Activated T-helper 1 cell treated with anti-CD3 and anti-CD28 coated beads, Interleukin-2, amount 50 U/mL, for 16 hours (primary cell): ENCODE results near the gene SLC2A9.
"Not testable (repeated sequence)": the region's sequence is repeated elsewhere in the genome, so short reads cannot be mapped to it uniquely, and the experiment has no call there.

Experiments
- DNase-seq, 2 donors: peaks; one replicate each; pipeline ENCODE4 v3.0.0-alpha.2; 2020; ENCODE audit warnings: low read depth in 1 of 2, low spot score in 1 of 2

SLC2A9 gene

DNA sequence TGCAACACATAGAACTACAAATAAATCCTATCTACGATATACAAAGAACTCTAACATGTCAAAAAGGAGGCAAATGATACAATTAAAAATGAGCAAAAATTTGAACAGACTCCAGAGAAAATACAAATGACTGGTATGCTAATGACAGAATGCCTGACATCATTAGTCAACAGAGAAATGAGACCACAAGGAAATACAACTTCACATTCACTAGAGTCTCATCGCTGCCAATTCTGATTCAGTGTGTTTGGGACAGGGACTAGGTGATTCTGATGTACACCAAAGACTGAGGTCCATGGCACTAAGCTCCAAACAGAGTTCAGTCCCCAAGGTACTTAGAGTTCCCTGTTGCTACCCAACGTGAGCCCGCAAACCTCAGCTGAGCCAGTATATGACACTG, 23.4 kb downstream of the SLC2A9 start:
- DNase-seq = no peak

DNA sequence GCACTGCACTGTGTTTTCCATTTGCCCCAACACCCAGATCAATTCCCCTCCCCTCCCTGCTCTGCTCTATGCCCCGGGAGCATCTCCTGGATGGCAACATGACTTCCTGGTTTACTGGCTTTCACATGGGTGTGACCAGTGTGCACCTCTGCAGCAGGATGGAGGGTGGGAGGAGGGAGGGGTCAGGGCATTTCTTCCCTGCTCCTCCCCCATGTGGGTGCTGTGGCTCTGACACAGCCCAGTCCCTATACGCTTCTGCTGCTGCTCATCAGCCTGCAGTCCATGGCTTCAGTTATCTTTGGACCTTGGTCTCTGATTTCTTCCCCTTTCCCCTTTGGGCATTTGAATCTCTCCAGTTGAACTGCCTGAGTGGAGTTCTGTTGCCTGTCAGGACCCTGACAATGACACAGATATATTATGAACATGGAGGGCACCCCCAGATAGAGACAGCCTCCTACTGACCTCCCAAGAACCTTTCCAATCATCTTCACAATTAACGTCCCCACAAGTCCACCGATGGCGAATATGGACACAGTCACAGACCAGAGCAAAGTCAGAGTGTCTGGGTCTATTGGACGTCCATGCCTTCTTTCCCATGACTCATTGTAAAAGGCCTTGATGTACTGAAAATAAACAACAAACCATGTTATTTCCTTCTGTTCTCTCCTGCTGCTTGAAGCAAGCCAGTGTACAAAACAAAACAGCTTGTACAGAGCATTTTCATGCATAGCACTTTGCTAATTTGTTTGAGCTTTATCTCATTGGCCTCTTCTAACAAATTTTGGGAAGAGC, 24.8 kb downstream of the SLC2A9 start:
- no peak for DNase-seq

DNA sequence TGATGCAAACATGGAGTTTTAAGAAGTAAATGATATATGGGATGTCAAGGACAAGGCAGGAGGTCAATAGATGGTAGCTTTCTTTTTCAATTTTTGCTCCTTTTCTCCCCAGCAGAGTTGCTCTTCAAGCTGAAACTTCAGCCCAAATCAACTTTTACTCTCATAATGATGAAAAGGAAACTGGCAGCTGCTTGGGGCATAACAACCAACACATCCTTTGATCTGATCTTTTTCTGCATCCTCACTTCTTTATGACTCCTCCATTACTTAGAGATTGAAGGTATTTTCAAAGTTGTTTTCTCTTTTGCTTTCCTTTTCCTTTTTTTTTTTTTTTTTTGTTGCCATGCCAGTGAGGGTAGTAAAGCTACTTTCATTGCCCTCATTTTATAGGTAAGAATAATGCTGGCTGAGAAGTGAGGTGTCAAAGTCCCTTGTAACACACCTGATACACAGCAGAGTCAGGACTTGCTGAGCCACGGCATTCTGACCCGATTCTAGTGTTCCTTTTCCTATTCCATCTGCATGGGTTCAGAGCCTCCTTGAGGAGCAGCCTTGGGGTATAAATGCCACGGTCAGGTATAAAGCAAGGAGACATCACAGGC, 26.9 kb downstream of the SLC2A9 start:
- no peak for DNase-seq

DNA sequence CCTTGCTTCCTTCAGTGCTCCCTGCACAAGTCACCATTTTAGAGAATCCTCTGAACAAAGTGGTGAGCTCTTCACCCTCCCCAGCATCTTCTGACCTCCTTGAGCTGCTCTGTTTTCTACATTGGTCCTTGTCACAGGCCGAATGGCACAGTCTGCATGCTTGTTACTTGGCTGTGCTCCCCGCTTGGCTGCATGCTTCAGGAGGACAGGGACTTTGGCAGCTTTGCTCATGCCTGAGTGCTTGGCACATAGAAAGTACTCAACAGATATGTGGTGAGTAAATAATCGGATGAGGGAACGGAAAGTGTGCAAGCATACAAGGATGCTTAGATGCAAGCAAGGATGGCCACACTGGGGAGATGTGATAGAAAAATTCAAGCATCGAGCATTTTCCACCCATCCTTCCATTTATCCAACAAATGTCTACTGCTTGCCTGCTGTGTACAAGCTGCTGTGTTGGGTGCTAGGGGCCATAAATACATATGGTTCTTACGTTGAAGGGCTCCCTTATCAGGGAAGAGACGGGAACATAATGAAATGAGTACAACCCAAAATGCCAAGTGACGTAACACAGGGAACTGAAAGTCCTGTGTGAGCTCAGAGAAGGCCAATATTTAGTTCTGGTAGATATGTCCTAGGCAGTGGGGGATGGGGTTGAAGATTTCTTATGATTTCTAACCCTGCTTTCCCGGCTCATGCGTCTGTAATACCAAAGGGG, 31.2 kb downstream of the SLC2A9 start:
- no peak for DNase-seq

DNA sequence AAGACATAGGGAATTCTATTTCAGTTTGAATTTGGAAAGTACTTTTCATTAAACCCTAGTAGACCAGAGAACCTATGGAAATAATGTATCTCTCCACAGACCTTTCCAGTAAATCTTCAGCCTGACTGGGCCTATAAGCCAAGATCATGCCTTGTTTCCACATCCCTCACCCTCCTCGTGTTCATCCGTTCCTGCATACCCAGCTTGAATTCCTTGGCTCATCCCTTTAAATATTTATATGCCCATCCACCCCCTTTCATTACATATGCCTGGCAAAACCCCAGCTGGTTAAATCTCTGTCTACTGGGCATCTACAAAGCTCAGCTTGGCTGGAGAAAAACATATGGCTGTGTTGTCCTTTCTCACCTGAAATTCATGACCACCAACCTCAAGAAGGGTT, 32.4 kb downstream of the SLC2A9 start:
- no peak for DNase-seq

DNA sequence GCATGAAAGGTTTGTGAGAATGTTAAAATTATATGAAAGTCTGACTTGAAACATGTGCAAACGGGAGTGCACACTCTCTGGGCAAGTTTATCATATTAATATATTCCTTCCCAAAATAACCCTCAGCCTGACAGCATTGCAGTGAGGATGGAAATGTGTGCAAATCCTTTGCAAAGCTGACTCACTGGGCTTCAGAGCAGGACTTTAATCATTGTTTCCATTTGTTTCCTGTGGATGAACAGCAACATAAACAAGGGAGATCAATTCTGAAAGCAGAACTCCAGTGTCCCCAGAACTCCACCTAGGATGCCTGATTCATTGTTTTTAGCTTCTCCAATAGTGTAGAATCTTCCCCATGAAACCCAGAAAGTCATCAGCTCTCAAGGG, 32.9 kb downstream of the SLC2A9 start:
- no peak for DNase-seq

DNA sequence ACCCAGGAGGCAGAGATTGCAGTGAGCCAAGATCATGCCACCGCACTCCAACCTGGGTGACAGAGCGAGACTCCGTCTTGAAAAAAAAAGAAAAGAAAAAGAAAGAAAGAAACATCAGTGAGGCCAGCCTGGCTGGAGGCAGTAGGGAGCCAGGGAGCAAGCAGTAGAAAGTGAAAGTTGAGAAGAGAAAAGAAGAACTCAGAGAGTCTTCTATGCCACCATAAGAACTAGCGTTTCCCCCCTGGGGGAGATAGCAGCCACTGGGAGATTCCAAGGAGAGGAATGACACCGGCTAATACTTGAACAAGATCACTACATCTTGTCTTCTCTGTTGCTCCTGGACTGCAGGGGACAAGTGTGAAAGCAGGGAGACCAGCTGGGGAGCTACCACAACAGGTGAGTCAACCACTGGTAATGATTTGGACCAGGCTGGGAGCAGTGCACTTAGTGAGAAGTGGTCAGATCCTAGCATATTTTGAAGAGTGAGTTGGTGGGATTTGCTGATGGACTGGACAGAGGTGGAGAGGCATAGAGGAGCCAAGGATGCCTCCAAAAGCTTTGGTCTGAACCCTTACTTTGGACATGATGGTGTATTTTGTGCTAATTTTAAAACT, 33.4 kb downstream of the SLC2A9 start:
- no peak for DNase-seq

DNA sequence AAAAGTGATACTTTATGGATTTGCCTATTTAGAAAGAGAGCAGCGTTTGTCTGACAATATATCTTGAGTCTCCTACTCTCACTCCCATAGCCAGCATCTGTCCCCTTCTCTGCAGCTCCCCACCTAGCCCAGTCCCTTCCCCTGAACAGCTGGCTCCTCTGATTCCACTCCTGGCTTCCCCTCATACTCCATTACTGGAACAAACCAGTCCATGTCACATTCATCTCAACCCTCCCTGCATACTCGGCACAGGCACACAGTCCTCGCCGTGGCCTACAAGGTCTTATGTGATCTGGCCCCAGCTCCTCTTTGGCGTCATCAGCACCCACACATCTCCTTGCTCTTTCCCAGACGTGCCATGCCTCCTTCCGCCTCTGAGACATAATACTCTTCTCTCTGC, 36.7 kb downstream of the SLC2A9 start:
- DNase-seq = no peak

DNA sequence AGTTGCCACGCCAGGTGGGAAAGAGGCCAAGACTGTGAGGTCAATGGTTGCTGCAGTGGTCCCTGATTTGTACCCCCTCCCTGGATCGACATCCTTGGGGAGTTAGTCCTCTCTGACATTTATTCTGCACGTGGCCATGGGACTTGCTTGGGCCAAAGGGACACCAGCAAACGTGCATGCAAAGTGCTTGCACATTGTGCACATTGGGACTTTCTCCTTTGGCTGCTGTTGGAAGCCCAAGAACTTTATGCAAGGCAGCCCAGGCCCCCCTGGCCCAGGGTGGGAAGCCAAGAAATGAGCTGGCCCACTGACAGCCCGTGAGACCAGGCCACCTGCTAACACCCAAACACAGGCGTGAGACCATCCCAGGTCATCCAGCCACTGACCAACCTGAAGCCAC, 38.1 kb downstream of the SLC2A9 start:
- no peak for DNase-seq

DNA sequence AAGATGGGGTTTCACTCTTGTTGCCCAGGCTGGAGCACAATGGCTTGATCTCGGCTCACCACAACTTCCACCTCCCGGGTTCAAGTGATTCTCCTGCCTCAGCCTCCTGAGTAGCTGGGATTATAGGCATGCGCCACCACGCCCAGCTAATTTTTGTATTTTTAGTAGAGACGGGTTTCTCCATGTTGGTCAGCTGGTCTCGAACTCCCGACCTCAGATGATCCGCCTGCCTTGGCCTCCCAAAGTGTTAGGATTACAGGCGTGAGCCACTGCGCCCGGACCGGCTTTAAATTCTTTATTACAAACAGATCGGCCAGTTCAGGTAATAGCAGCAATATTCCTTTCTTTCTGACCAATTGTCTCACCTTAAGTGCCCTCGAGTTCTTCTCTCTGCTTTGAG, 39.4 kb downstream of the SLC2A9 start:
- not testable (repeated sequence) for DNase-seq

DNA sequence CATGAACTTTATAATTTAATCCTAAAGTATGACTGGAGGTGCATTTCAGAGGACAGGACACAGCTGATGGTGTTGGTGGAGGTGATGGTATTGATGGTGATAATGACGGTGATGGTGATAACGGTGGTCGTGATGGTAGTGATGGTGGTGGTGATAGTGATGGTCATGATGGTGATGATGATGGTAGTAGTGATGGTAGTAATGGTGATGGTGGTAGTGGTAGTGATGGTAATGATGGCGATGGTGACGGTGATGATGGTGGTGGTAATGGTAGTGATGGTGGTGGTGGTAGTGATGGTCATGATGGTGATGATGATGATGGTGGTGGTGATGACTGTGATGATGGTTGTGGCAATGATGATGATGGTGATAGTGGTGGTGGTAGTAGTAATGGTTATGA, 40.4 kb downstream of the SLC2A9 start:
- DNase-seq = no peak

DNA sequence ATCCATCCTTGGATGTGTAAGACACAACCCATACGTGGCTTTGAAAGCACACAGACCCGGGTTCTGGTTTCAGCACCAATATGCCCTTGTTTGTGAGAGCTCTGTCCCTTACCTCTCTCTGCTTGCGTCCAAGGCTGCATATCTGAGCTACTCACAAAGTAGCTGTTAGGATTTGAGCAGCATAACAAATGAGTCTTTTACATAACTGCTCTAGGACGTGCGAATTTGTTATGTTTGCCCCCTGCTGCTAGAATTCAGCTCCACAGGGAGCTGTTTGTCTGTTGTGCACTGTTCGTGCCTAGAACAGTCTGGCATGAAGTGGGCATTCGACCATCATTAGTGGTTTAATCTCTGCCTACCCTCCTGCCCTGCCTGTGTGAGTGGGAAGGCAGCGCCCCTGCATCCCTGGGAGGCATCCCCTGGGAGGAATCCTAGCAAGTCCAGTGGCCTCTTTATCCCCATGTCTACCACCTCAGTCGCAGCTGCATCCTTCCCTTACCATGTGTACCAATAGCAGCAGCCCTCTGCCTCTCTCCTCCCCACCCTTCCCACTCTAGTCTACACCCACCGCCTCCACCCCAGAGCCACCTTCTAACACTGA, 42.1 kb downstream of the SLC2A9 start:
- DNase-seq = no peak

DNA sequence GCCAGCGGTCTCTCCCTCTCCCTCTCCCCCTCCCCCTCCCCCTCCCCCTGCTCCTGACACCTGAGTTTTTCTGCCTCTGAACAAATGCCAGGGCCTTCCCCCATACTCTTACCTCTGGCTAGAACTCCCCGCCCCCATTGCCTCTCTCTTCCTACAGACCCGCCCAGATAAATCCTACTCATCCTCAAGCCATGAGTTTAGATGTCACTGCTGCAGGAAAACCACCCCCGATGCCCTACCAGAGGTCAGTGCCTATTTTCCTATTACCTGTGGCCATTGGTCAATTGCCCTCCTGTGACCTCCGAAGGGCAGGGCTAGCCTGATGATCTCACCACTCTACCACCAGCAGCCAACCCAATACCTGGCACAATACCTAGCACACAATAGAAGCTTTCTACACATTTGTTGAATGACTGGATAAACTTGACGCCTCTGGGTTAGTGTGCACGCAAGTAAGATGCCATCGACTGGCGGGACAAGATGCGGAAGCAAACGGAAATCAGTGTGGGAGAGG, 43.7 kb downstream of the SLC2A9 start:
- DNase-seq = no peak

DNA sequence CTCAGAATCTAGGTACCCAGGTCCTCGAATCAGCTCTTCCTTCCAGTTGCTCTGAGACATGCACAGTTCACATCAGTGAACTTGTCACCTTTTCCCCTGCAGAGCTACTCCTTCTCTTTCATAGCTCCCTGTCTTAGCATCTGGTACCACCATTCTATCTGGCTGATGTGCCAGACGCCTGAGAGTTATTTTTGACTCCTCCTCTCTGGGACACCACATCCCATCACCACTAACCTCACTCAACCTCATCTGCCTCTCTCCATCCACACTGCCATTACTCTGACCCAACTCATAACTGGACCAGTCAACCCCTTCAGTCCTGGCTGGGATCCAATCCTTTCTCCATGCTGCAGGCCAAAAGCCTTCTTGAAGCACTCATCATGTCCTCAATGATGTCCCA, 44.5 kb downstream of the SLC2A9 start:
- no peak for DNase-seq

DNA sequence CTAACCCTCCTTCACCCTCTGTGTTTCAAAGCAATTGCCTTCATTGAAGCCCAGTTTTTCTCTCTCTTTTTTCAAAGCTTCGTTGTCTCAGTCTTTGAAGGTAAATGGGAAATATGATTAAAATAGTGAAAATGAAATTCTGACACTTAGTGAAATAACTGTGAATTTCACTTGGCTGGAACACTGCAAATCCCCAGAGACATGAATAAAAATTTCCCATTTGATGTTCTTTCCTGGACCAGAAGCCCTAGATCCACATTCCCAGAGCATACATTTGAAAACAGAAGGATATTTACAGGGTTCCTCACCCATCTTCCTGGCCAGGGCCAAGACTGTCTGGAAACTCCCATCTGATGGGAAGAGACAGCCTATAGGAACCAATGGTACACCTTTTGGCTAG, 45.0 kb downstream of the SLC2A9 start:
- DNase-seq = no peak

DNA sequence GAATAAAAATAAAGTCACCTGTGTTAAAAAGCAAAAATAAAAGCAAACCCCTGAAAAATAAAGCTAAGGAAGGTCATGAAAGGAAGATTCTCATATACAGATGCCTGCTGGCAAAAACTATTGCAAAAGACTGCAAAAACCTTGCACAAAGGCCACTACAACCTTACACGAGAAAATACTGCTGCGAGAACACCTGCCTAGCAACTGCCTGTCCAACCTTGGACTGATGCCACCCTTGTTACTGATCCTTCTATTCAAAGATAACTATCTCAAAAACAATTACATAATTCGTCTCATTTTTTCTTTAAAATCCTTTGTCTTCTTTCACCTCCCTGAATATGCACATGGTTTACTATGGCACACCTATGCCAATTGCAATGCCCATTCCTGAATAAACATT, 49.6 kb downstream of the SLC2A9 start:
- no peak for DNase-seq

DNA sequence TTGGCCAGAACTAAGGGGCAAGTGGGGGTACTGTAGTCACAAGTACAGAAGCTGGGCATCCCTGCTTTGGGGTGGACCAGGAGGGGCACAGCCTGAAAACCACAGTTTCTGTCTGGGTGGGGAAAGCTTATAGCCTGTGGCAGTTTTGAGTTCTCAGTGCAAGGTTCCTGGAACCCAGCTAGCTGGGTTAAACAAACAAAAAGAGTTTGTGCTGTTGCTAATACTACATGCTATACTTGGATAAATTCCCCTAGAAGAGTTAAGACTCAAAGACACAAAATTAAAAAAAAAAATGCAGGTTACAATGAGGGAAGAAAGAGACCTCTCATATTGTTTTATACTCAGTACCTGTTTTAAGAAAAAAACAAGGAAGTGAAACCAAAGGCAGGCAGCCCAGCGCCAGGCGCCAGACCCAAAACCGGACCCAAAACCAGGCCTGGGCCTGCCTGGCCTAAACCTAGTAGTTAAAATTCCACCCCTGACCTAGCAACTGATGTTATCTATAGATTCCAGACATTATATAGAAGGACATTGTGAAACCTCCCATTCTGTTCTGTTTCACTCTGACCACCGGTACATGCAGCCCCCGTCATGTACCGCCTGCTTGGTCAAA, 50.8 kb downstream of the SLC2A9 start:
- no peak for DNase-seq

DNA sequence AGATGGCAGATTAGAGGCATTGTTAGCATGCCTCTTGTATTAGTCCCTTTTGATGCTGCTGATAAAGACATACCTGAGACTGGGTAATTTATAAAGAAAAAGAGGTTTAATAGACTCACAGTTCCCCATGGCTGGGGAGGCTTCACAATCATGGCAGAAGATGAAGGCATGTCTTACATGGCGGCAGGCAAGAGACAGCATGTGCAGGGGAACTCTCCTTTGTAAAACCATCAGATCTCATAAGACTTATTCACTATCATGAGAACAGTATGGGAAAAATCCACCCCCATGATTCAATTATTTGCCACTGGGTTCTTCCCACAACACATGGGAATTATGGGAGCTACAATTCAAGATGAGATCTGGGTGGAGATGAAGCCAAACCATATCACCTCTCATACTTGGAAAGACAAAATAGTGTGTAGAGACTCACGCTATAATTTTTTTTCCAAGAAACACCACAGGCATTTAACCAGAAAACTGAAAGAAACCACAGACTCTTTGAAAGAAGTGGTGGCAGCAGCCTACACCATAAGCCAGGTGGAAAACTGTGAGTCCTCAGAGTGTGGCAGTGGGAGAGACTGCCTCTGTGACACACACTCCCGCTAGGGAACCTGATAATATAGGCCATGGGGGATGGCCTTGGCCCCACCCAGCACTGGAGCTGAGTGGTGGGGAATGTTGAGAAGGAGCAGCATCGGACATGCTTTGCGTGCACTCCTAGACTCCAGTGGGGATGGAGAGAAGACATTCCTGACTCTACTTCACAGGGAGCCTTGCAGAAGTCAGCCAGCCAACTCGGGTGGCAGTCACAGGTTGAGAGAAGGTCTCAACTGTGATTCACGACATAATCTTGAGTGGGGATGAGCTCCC, 51.5 kb downstream of the SLC2A9 start:
- DNase-seq = no peak

DNA sequence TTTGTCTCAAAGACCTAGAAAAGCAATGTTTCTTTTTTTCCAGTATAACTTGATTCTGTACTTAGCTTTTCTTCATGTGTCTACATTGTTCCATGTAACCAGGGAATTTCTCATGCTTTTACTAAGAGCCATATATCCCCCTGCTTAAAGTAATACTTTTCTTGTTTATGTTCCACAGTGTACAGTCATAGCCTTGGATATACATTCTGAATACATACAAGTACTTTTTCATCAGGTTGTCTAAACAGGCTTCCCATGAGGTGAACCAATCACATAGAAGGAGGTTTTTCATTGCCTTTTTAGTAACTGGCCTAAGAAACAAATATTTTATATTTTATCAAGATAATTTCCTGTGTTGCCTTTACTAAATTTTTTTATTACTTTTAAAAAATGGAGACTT, 52.8 kb downstream of the SLC2A9 start:
- DNase-seq = no peak

DNA sequence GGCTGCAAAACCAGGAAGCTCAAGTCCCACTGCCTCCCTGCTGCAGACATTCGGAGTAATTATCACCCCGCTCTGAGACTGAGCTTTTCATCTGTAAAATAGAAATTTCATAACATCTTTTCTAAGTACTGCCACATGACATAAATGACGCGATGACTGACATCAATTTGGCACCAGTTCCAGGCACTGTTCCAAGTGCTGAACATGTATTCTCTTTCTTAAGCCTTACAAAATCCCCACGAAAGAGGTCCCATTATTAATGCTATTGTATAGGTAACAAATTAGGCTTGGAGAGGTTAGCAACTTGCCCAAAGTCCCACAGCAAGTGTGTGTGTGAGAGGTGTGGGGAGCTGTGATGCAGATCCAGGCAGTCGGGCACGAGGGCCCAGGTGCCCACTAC, 56.4 kb downstream of the SLC2A9 start:
- DNase-seq = no peak
